ENCODE data around the gene DNAJB11. TPM values are rescaled to one million over a fixed set of nuclear protein-coding genes. Genes with fewer than 3 reads are reported as not detected.
"Not testable (repeated sequence)": the region's sequence is repeated elsewhere in the genome, so short reads cannot be mapped to it uniquely, and the experiment has no call there.

DNAJB11 gene
- total RNA-seq, 2 donors from 2014 or later = 34.9 to 42.5 TPM

DNA sequence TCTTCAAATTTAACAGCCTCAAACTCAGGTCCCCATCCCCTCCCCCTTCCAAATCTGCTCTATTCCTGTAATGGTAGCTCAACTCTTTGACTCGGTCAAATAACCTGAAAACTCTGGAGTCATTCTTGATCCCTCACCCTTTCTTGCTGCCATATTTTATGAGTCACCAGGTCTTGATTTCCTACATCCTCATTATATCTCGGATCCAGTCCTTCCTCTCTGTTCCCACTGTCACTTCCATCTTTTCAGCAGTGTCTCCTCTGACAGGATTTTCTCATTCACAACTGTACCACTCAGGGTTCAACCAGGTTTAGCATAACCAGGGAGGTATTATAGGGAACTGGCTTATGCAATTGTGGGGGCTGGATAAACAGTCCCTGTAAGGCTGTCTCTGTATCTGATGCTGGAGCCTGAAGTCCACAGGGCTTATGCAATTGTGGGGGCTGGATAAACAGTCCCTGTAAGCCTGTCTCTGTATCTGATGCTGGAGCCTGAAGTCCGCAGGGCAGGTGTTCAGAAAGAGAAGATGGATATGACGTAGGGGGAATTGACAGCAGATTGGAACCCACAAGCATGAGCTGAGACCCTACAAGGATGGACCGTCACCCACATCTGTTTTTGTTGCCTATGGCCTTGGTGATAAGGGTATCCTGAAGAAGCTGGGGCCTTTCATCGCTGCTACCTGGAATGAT, 60.6 kb downstream of the DNAJB11 start:
- Histone ChIP-seq H3K36me3 (no peaks in the 10 kb centered on the region), H3K4me3 (no peak overlapping the region), H3K27me3 (replicated peaks; ENCODE audit: insufficient read depth) (no peaks in the 10 kb centered on the region), H3K9me3 (no peaks in the 10 kb centered on the region), H3K4me1 (replicated peaks) (no peaks in the 10 kb centered on the region), H3K27ac (no peak overlapping the region)
- TF ChIP-seq, protein P1, sequence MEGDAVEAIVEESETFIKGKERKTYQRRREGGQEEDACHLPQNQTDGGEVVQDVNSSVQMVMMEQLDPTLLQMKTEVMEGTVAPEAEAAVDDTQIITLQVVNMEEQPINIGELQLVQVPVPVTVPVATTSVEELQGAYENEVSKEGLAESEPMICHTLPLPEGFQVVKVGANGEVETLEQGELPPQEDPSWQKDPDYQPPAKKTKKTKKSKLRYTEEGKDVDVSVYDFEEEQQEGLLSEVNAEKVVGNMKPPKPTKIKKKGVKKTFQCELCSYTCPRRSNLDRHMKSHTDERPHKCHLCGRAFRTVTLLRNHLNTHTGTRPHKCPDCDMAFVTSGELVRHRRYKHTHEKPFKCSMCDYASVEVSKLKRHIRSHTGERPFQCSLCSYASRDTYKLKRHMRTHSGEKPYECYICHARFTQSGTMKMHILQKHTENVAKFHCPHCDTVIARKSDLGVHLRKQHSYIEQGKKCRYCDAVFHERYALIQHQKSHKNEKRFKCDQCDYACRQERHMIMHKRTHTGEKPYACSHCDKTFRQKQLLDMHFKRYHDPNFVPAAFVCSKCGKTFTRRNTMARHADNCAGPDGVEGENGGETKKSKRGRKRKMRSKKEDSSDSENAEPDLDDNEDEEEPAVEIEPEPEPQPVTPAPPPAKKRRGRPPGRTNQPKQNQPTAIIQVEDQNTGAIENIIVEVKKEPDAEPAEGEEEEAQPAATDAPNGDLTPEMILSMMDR (IDR thresholded peaks at IDR 0.05) = no peak
- TF ChIP-seq POLR2AphosphoS5 (IDR thresholded peaks at IDR 0.05) (no peak), POLR2A (IDR thresholded peaks at IDR 0.05) (no peak)
- WGBS = 86% methylated on average over 6 of the region's 6 CpGs
- no peak for DNase-seq (ENCODE audit: low spot score)
- intact Hi-C loops (cut with DNase I) = no loop called here

DNA sequence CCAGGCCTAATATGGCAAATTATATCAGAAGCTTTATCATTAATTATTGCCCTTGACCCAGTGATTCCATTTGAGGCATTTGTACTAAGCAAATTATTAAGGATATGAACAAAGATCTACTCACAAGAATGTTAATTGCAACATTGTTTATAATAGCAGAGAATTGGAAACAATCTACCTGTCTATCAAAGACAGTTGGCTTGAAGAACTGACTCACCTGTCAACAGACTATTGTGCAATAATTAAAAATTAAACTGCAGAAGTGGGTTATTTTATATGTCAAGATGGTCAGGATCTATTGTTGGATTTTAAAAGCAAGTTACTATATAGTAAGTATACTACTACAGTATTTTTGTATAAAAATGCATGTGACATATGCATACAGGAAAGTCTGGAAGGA, 63.0 kb downstream of the DNAJB11 start:
- intact Hi-C loops (cut with DNase I) = no loop called here
- H3K9me3 ChIP-seq = no peaks in the 10 kb centered on the region
- no peak for DNase-seq (ENCODE audit: low spot score)

DNA sequence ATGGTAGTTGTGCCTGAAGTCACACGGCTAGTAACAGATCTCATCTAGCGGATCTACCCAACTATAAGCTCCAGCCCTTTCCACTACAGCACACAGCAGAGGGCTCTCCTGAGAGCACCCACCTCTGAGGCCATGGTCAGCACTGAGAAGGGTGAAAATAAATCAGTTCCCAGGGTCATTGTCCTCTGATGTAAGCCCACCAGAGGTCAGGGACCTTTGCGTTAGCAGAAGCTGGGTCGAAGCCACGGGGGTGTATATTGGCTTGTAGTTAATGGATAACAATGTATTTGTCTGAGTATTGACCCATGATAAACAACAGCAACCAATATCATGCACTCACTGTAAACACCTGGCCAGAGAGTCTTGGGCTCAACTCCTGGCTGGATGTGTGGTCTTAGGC, 63.7 kb downstream of the DNAJB11 start:
- H3K4me1 ChIP-seq (replicated peaks); intact Hi-C loops (cut with DNase I); H3K36me3 ChIP-seq; H3K27ac ChIP-seq; H3K9me3 ChIP-seq; H3K4me3 ChIP-seq; DNase-seq (ENCODE audit: low spot score); H3K27me3 ChIP-seq (replicated peaks; ENCODE audit: insufficient read depth): not testable (repeated sequence)
- 76% methylated on average over 5 of the region's 5 CpGs for WGBS

More for the DNA sequence above, 63.0 kb downstream of the DNAJB11 start:
- Histone ChIP-seq H3K27ac (no peak overlapping the region), H3K4me3 (no peak overlapping the region), H3K27me3 (replicated peaks; ENCODE audit: insufficient read depth) (no peaks in the 10 kb centered on the region), H3K4me1 (replicated peaks) (no peaks in the 10 kb centered on the region), H3K36me3 (no peaks in the 10 kb centered on the region)
- TF ChIP-seq, protein P1 (IDR thresholded peaks at IDR 0.05) = no peak
- TF ChIP-seq POLR2AphosphoS5 (IDR thresholded peaks at IDR 0.05) = no peak

Small RNA genes lying within 50 kb of the gene (small RNA-seq; reads per million reads assigned to genes)
- 0 reads per million in 2 donors for gene RF00017

Other genes with a start within 250 kb of the DNAJB11 start
- gene DGKG, start 208.5 kb upstream of the DNAJB11 start, total RNA-seq = 1 to 10 TPM; 1.2 to 2.2 TPM
- 1 to 10 TPM; 1.0 to 1.1 TPM for gene CRYGS, start 26.3 kb upstream of the DNAJB11 start, total RNA-seq
- gene TBCCD1, start 3.4 kb upstream of the DNAJB11 start, total RNA-seq = 10 to 100 TPM; 10.4 to 26.0 TPM
- gene AHSG, start 42.3 kb downstream of the DNAJB11 start, total RNA-seq = not detected
- gene FETUB, start 69.7 kb downstream of the DNAJB11 start, total RNA-seq = not detected
- gene HRG, start 95.3 kb downstream of the DNAJB11 start, total RNA-seq = not detected
- gene KNG1, start 146.6 kb downstream of the DNAJB11 start, total RNA-seq = under 1 TPM in 1 of 2 donors, not detected in 1; 0.91 TPM
- 100 to 1,000 TPM; 291 to 402 TPM for gene EIF4A2, start 212.9 kb downstream of the DNAJB11 start, total RNA-seq
- gene RFC4, start 235.8 kb downstream of the DNAJB11 start, total RNA-seq = 10 to 100 TPM; 13.6 to 17.3 TPM

All from prostate gland (tissue), 2 donors.